D721Med (cell line): ENCODE data around the gene PCGF3.
"Not testable (repeated sequence)": the region's sequence is repeated elsewhere in the genome, so short reads cannot be mapped to it uniquely, and the experiment has no call there.

Experiments used
- DNase-seq: peaks from one replicate; pipeline ENCODE4 v3.0.0; 2011; ENCODE audit warnings: low spot score; ENCODE audit not compliant: insufficient read length
- FAIRE-seq: peaks from 2 replicates; lab custom pipeline; 2011; peaks lifted over from hg19 to GRCh38; lab: Jason Lieb, UNC
- CTCF ChIP-seq: IDR thresholded peaks from 2 replicates; pipeline ENCODE4 v1.5.1; 2012; ENCODE audit warnings: mild to moderate bottlenecking, control low read depth; ENCODE audit not compliant: insufficient read depth; ENCODE audit errors: missing control alignments

PCGF3 gene

GRCh38 chr4:776743-777441 is 71.3 kb downstream of the PCGF3 start:
- TF ChIP-seq CTCF, result no peak
- FAIRE-seq (no peak), DNase-seq (no peak)

- FAIRE-seq (no peak), DNase-seq (no peak)
- no peak for TF ChIP-seq CTCF
These were observed 72.1 kb downstream of the PCGF3 start for GRCh38 chr4:777520-778262.

- no peak for FAIRE-seq
- no peak for DNase-seq
- no peak for TF ChIP-seq CTCF
These were observed 73.9 kb downstream of the PCGF3 start for GRCh38 chr4:779555-779954.

GRCh38 chr4:780255-780654 is 74.6 kb downstream of the PCGF3 start:
- not testable (repeated sequence) for DNase-seq, FAIRE-seq

- TF ChIP-seq CTCF, result no peak
- FAIRE-seq (no peak), DNase-seq (no peak)
These were observed 75.3 kb downstream of the PCGF3 start for GRCh38 chr4:780716-781492.

- FAIRE-seq (no peak), DNase-seq (peak; percentile 97)
- TF ChIP-seq CTCF, result no peak
These were observed 76.0 kb downstream of the PCGF3 start for GRCh38 chr4:781493-782216.
